Endothelial cell of umbilical vein (primary cell): ENCODE results near the gene TSPAN18. TPM values are rescaled to one million over a fixed set of nuclear protein-coding genes. Genes with fewer than 3 reads are reported as not detected.

ENCODE experiments used
- BruUV-seq: library from RNA; stranded (reverse); fragments of 400-500 nt; replicated peaks from 2 replicates; lab custom pipeline; 2021; lab: Mats Ljungman, UMichigan
- CTCF ChIA-PET: fragments of 300-600, 350-600 bp; sonication (Branson Sonifier 250); formaldehyde crosslinking; loops from one replicate; lab custom pipeline; 2021; ENCODE audit warnings: antibody characterized with exemption, inconsistent platforms; lab: Charles Lee
- POLR2A ChIA-PET: fragments of 300-600, 350-600 bp; sonication (Branson Sonifier 250); formaldehyde crosslinking; loops from one replicate; lab custom pipeline; 2021; ENCODE audit warnings: antibody characterized with exemption, inconsistent platforms; lab: Charles Lee
- DNase-seq: peaks from one replicate; pipeline ENCODE4 v3.0.0-alpha.2; 2011; ENCODE audit warnings: low read depth, low spot score
- FAIRE-seq: peaks from 2 replicates; lab custom pipeline; 2011; peaks lifted over from hg19 to GRCh38; lab: Jason Lieb, UNC
- H2AFZ ChIP-seq: 2 replicates; pipeline ENCODE4 v1.6.0; 2012; ENCODE audit warnings: low read depth, low read length, control low read depth, inconsistent platforms
- H3K27ac ChIP-seq: 2 replicates; pipeline ENCODE4 v1.5.1; 2011; ENCODE audit warnings: low read depth, mild to moderate bottlenecking, control low read depth, low read length, moderate library complexity; ENCODE audit not compliant: insufficient read depth
- H3K27me3 ChIP-seq, 2 experiments: 2 replicates each; pipeline versions ENCODE4 v1.6.0 to v1.6.1; 2011; ENCODE audit warnings: low read length in 2 of 2, mixed read lengths in 1 of 2; ENCODE audit not compliant: control insufficient read depth in 2 of 2, insufficient read depth in 2 of 2
- H3K36me3 ChIP-seq, 2 experiments: 2 replicates in 1 of 2; 3 replicates in 1 of 2; pipeline ENCODE4 v1.5.1; 2011; ENCODE audit warnings: low read length in 2 of 2, mild to moderate bottlenecking in 1 of 2, moderate library complexity in 1 of 2; ENCODE audit not compliant: control insufficient read depth in 2 of 2, insufficient read depth in 2 of 2; ENCODE audit errors: extremely low read depth in 1 of 2
- H3K4me1 ChIP-seq: 3 replicates; pipeline ENCODE4 v1.5.1; 2011; ENCODE audit warnings: mild to moderate bottlenecking, low read length; ENCODE audit not compliant: control insufficient read depth, insufficient read depth; ENCODE audit errors: extremely low read depth
- H3K4me2 ChIP-seq: 2 replicates; pipeline ENCODE4 v1.6.1; 2011; ENCODE audit warnings: low read length, control low read depth, mixed read lengths; ENCODE audit not compliant: insufficient read depth
- H3K4me3 ChIP-seq, 3 experiments: fragments of 200-600 bp in 1 of 3; sonication (generic), shearing (Covaris generic) in 1 of 3; replicated peaks in 1 of 3; 2 replicates each; pipeline ENCODE4 v1.5.1; 2011 to 2016; ENCODE audit warnings: control low read depth in 3 of 3, low read length in 3 of 3, mild to moderate bottlenecking in 2 of 3, inconsistent platforms in 1 of 3, low read depth in 1 of 3, moderate library complexity in 1 of 3; ENCODE audit not compliant: insufficient read depth in 1 of 3
- H3K79me2 ChIP-seq: 2 replicates; pipeline ENCODE4 v1.6.0; 2012; ENCODE audit warnings: low read length, inconsistent platforms; ENCODE audit not compliant: control insufficient read depth, insufficient read depth
- H3K9ac ChIP-seq: replicated peaks from 2 replicates; pipeline ENCODE3; 2011; ENCODE audit warnings: low read length, control low read depth; ENCODE audit not compliant: insufficient read depth; ENCODE audit errors: extremely low read depth
- H3K9me1 ChIP-seq: replicated peaks from 3 replicates; pipeline ENCODE4 v1.6.0; 2011; ENCODE audit warnings: mild to moderate bottlenecking, low read length; ENCODE audit not compliant: control insufficient read depth, insufficient read depth; ENCODE audit errors: extremely low read depth
- H3K9me3 ChIP-seq: replicated peaks from 2 replicates; pipeline ENCODE4 v1.5.1; 2012; ENCODE audit warnings: low read length, inconsistent platforms; ENCODE audit not compliant: control insufficient read depth, insufficient read depth
- H4K20me1 ChIP-seq: replicated peaks from 2 replicates; pipeline ENCODE3; 2011; ENCODE audit warnings: mild to moderate bottlenecking, low read length; ENCODE audit not compliant: control insufficient read depth, insufficient read depth; ENCODE audit errors: extremely low read depth
- EZH2 ChIP-seq: IDR thresholded peaks from 2 replicates; pipeline ENCODE4 v1.6.1; 2012; ENCODE audit warnings: borderline replicate concordance, low read depth, mild to moderate bottlenecking, moderate library complexity, low read length, inconsistent platforms; ENCODE audit not compliant: severe bottlenecking
- FOS ChIP-seq: IDR thresholded peaks from 2 replicates; pipeline ENCODE4 v1.6.1; 2011; ENCODE audit warnings: mild to moderate bottlenecking, low read length, moderate library complexity, borderline replicate concordance; ENCODE audit not compliant: insufficient read depth
- GATA2 ChIP-seq: IDR thresholded peaks from 2 replicates; pipeline ENCODE4 v1.7.0; 2011; ENCODE audit warnings: low read depth, mild to moderate bottlenecking, moderate library complexity, mixed read lengths, low read length; ENCODE audit not compliant: insufficient read length, insufficient read depth
- JUN ChIP-seq: IDR thresholded peaks from 2 replicates; pipeline ENCODE4 v1.6.1; 2011; ENCODE audit warnings: borderline replicate concordance, low read depth; ENCODE audit not compliant: insufficient read length, insufficient read depth
- MYC ChIP-seq: IDR thresholded peaks from one replicate; pipeline ENCODE4 v1.6.1; 2011; ENCODE audit warnings: mild to moderate bottlenecking, low read depth, low read length
- POLR2A ChIP-seq: IDR thresholded peaks from 2 replicates; pipeline ENCODE4 v1.6.1; 2012; ENCODE audit warnings: low read depth, mild to moderate bottlenecking, control low read depth, low read length
- POLR2AphosphoS5 ChIP-seq: IDR thresholded peaks from 2 replicates; pipeline ENCODE4 v1.6.1; 2012; ENCODE audit warnings: low read depth, mild to moderate bottlenecking, control low read depth, low read length, moderate library complexity; ENCODE audit not compliant: insufficient read depth
- dilution Hi-C: fragments of 300-500 bp; cut with MboI; formaldehyde crosslinking; loops from one replicate; pipeline ENCODE4 v1.15.0; 2019; ENCODE audit warnings: low sequenced_read_pairs; ENCODE audit not compliant: extremely low pct_ligation_motif_present
- intact Hi-C: fragments of 100-400 bp; cut with micrococcal nuclease; formaldehyde crosslinking; loops from one replicate; pipeline ENCODE4 v1.10.0; 2022
- polyA plus RNA-seq, 4 experiments: library from polyadenylated mRNA; depleted of rRNA in 3 of 4; stranded (reverse) in 3 of 4; unstranded in 1 of 4; fragments of >200 nt; gene quantifications; 2 replicates each; pipeline versions ENCODE4 v1.2.1 to v1.2.3, GENCODE V29; 2011 to 2012; ENCODE audit warnings: missing spikeins in 1 of 4
- total RNA-seq: library from RNA; stranded (reverse); gene quantifications from 2 replicates; pipeline ENCODE4 v1.2.3, GENCODE V29; 2021
- TF ChIP-seq, protein P1 (sequence below), 2 donors: IDR thresholded peaks; 1 replicate in 1 of 2; 2 replicates in 1 of 2; pipeline ENCODE4 v1.5.1; 2011; ENCODE audit warnings: low read length in 2 of 2, mild to moderate bottlenecking in 2 of 2, moderate library complexity in 2 of 2, control low read depth in 1 of 2, inconsistent platforms in 1 of 2, low read depth in 1 of 2; ENCODE audit not compliant: insufficient read depth in 1 of 2; ENCODE audit errors: extremely low read depth in 1 of 2
- TF ChIP-seq, protein P2 (sequence below): IDR thresholded peaks from 2 replicates; pipeline ENCODE4 v1.6.1; 2011; ENCODE audit not compliant: insufficient read depth, insufficient read length

Gene TSPAN18
- total and polyA plus RNA-seq, 2 donors (not counting 3 experiments of a cell fraction or from before 2014, with no cell fraction given): 32.2 to 118 TPM

DNA sequence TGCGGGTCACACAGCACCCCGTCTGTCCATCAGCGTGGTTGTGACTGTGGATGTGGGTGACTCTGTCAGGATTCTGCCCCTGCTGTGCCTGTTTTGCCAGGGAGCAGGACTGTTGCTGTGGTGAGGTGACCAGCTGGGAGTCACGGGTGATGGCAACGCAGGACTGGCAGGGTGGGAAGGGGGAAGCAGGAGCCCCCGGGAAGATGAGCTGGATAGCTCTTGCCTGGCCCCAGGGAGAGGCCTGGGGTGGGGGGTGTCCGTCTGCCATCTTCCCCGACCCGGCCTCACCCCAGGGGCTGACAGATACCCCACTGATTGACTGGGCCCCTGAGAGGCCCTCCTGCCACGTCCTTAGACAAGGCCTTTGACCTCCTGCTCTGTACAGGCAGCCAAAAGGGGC lies 34.3 kb upstream of the TSPAN18 start:
- ChIA-PET CTCF (no interaction called here), POLR2A (no interaction called here)
- H3K27ac ChIP-seq: no peak overlapping the region
- no peak overlapping the region for H3K9ac ChIP-seq
- H2AFZ ChIP-seq: no peak overlapping the region
- no peak overlapping the region for H3K4me3 ChIP-seq
- H4K20me1 ChIP-seq: no peaks in the 10 kb centered on the region
- TF ChIP-seq, protein P1, sequence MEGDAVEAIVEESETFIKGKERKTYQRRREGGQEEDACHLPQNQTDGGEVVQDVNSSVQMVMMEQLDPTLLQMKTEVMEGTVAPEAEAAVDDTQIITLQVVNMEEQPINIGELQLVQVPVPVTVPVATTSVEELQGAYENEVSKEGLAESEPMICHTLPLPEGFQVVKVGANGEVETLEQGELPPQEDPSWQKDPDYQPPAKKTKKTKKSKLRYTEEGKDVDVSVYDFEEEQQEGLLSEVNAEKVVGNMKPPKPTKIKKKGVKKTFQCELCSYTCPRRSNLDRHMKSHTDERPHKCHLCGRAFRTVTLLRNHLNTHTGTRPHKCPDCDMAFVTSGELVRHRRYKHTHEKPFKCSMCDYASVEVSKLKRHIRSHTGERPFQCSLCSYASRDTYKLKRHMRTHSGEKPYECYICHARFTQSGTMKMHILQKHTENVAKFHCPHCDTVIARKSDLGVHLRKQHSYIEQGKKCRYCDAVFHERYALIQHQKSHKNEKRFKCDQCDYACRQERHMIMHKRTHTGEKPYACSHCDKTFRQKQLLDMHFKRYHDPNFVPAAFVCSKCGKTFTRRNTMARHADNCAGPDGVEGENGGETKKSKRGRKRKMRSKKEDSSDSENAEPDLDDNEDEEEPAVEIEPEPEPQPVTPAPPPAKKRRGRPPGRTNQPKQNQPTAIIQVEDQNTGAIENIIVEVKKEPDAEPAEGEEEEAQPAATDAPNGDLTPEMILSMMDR (IDR thresholded peaks at IDR 0.05; ENCODE audit: extremely low read depth in 1 of 2, insufficient read depth in 1 of 2, low read depth in 1 of 2, low read length in 2 of 2): no peak
- no peak for TF ChIP-seq JUN
- TF ChIP-seq GATA2: no peak
- TF ChIP-seq EZH2: no peak
- no peak for TF ChIP-seq POLR2AphosphoS5
- TF ChIP-seq MYC: no peak
- TF ChIP-seq POLR2A: no peak
- TF ChIP-seq FOS: no peak
- TF ChIP-seq, protein P2, sequence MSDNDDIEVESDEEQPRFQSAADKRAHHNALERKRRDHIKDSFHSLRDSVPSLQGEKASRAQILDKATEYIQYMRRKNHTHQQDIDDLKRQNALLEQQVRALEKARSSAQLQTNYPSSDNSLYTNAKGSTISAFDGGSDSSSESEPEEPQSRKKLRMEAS: no peak
- H3K79me2 ChIP-seq: no peaks in the 10 kb centered on the region
- peaks cover under 1 to 12% of the 10 kb centered on the region in 2 experiments for H3K27me3 ChIP-seq
- dilution Hi-C loops: no loop called here
- DNase-seq: no peak
- H3K4me2 ChIP-seq: no peak overlapping the region
- no peaks in the 10 kb centered on the region for H3K9me3 ChIP-seq
- no peaks in the 10 kb centered on the region for H3K9me1 ChIP-seq
- no peak for FAIRE-seq
- H3K4me1 ChIP-seq: no peaks in the 10 kb centered on the region
- H3K36me3 ChIP-seq: no peaks in the 10 kb centered on the region
- intact Hi-C loops: no loop called here
- no TSS peak for BruUV-seq
